ENCODE data around the gene CYP27B1. TPM values are rescaled to one million over a fixed set of nuclear protein-coding genes. Genes with fewer than 3 reads are reported as not detected.
"Not testable (repeated sequence)": the region's sequence is repeated elsewhere in the genome, so short reads cannot be mapped to it uniquely, and the experiment has no call there.

Gene CYP27B1
- total RNA-seq, 1 experiment from 2014 or later, result 0.69 TPM

GRCh38 chr12:57796996-57797395 lies 30.1 kb upstream of the CYP27B1 start:
- no peak for DNase-seq (ENCODE audit: low read depth, low spot score)
- in situ Hi-C loops (cut with HindIII; ENCODE audit: low pct_unique_long_range_greater_than_20kb, low sequenced_read_pairs), result no loop called here

GRCh38 chr12:57795354-57795753 lies 28.5 kb upstream of the CYP27B1 start:
- in situ Hi-C loops (cut with HindIII; ENCODE audit: low pct_unique_long_range_greater_than_20kb, low sequenced_read_pairs), result no loop called here
- DNase-seq (ENCODE audit: low read depth, low spot score), result no peak

- in situ Hi-C loops (cut with HindIII; ENCODE audit: low pct_unique_long_range_greater_than_20kb, low sequenced_read_pairs), result no loop called here
- DNase-seq (ENCODE audit: low read depth, low spot score), result no peak
Measured at GRCh38 chr12:57793920-57794319, 27.0 kb upstream of the CYP27B1 start.

GRCh38 chr12:57783861-57784260 lies 17.0 kb upstream of the CYP27B1 start:
- no peak for DNase-seq (ENCODE audit: low read depth, low spot score)
- in situ Hi-C loops (cut with HindIII; ENCODE audit: low pct_unique_long_range_greater_than_20kb, low sequenced_read_pairs), result no loop called here

- in situ Hi-C loops (cut with HindIII; ENCODE audit: low pct_unique_long_range_greater_than_20kb, low sequenced_read_pairs), result no loop called here
- DNase-seq (ENCODE audit: low read depth, low spot score), result no peak
Measured at GRCh38 chr12:57783466-57783801, 16.6 kb upstream of the CYP27B1 start.

GRCh38 chr12:57782608-57783465 lies 16.0 kb upstream of the CYP27B1 start, which contains the start of gene TSFM:
Gene TSFM (plus strand): TSS chr12:57782787. CDS start chr12:57782802, 15 bp downstream.
- peak; percentile 95 for DNase-seq (ENCODE audit: low read depth, low spot score)
- in situ Hi-C loops (cut with HindIII; ENCODE audit: low pct_unique_long_range_greater_than_20kb, low sequenced_read_pairs), result no loop called here

GRCh38 chr12:57782243-57782607 lies 15.3 kb upstream of the CYP27B1 start:
- in situ Hi-C loops (cut with HindIII; ENCODE audit: low pct_unique_long_range_greater_than_20kb, low sequenced_read_pairs), result no loop called here
- no peak for DNase-seq (ENCODE audit: low read depth, low spot score)

- no peak for DNase-seq (ENCODE audit: low read depth, low spot score)
- in situ Hi-C loops (cut with HindIII; ENCODE audit: low pct_unique_long_range_greater_than_20kb, low sequenced_read_pairs), result no loop called here
Measured at GRCh38 chr12:57781801-57782200, 14.9 kb upstream of the CYP27B1 start.

GRCh38 chr12:57781244-57781643 lies 14.4 kb upstream of the CYP27B1 start:
- in situ Hi-C loops (cut with HindIII; ENCODE audit: low pct_unique_long_range_greater_than_20kb, low sequenced_read_pairs), result no loop called here
- DNase-seq (ENCODE audit: low read depth, low spot score), result no peak

GRCh38 chr12:57780284-57780897 lies 13.5 kb upstream of the CYP27B1 start:
- in situ Hi-C loops (cut with HindIII; ENCODE audit: low pct_unique_long_range_greater_than_20kb, low sequenced_read_pairs), result no loop called here
- DNase-seq (ENCODE audit: low read depth, low spot score), result no peak

- in situ Hi-C loops (cut with HindIII; ENCODE audit: low pct_unique_long_range_greater_than_20kb, low sequenced_read_pairs), result no loop called here
- DNase-seq (ENCODE audit: low read depth, low spot score), result no peak
Measured at GRCh38 chr12:57779736-57780135, 12.9 kb upstream of the CYP27B1 start.

GRCh38 chr12:57777911-57778310 lies 11.0 kb upstream of the CYP27B1 start:
- in situ Hi-C loops (cut with HindIII; ENCODE audit: low pct_unique_long_range_greater_than_20kb, low sequenced_read_pairs), result no loop called here

GRCh38 chr12:57777367-57777766 lies 10.5 kb upstream of the CYP27B1 start:
- no peak for DNase-seq (ENCODE audit: low read depth, low spot score)
- in situ Hi-C loops (cut with HindIII; ENCODE audit: low pct_unique_long_range_greater_than_20kb, low sequenced_read_pairs), result no loop called here

More at GRCh38 chr12:57777911-57778310, 11.0 kb upstream of the CYP27B1 start:
- DNase-seq (ENCODE audit: low read depth, low spot score), result no peak

GRCh38 chr12:57776247-57776587 lies 9.3 kb upstream of the CYP27B1 start:
- in situ Hi-C loops (cut with HindIII; ENCODE audit: low pct_unique_long_range_greater_than_20kb, low sequenced_read_pairs), result no loop called here
- DNase-seq (ENCODE audit: low read depth, low spot score), result no peak

GRCh38 chr12:57775563-57776246 lies 8.8 kb upstream of the CYP27B1 start:
- peak; percentile 42 for DNase-seq (ENCODE audit: low read depth, low spot score)
- in situ Hi-C loops (cut with HindIII; ENCODE audit: low pct_unique_long_range_greater_than_20kb, low sequenced_read_pairs), result no loop called here

- no peak for DNase-seq (ENCODE audit: low read depth, low spot score)
- in situ Hi-C loops (cut with HindIII; ENCODE audit: low pct_unique_long_range_greater_than_20kb, low sequenced_read_pairs), result no loop called here
Measured at GRCh38 chr12:57775044-57775443, 8.2 kb upstream of the CYP27B1 start.

GRCh38 chr12:57774634-57775033 lies 7.8 kb upstream of the CYP27B1 start:
- DNase-seq (ENCODE audit: low read depth, low spot score); in situ Hi-C loops (cut with HindIII; ENCODE audit: low pct_unique_long_range_greater_than_20kb, low sequenced_read_pairs): not testable (repeated sequence)

GRCh38 chr12:57772429-57773322 lies 5.8 kb upstream of the CYP27B1 start, which contains the start of gene EEF1AKMT3:
Gene EEF1AKMT3 (plus strand): TSS chr12:57772614. CDS start chr12:57772725, 111 bp downstream.
- peak; percentile 69 for DNase-seq (ENCODE audit: low read depth, low spot score)
- in situ Hi-C loops (cut with HindIII; ENCODE audit: low pct_unique_long_range_greater_than_20kb, low sequenced_read_pairs), result no loop called here

All from SK-MEL-5 (cell line).